Ishikawa (cell line): ENCODE measurements around the gene RBKS.

Experiments
- CEBPB ChIP-seq: IDR thresholded peaks from 2 replicates; pipeline ENCODE4 v1.6.1; 2012
- EGR1 ChIP-seq: IDR thresholded peaks from 2 replicates; pipeline ENCODE4 v1.6.1; 2012
- EP300 ChIP-seq: IDR thresholded peaks from 2 replicates; pipeline ENCODE4 v1.6.1; 2012; ENCODE audit warnings: borderline replicate concordance
- NFIC ChIP-seq: IDR thresholded peaks from 2 replicates; pipeline ENCODE4 v1.6.1; 2012
- RAD21 ChIP-seq: IDR thresholded peaks from 2 replicates; pipeline ENCODE4 v1.6.1; 2012; ENCODE audit warnings: low read depth
- TAF1 ChIP-seq: IDR thresholded peaks from 2 replicates; pipeline ENCODE4 v1.6.1; 2012; ENCODE audit warnings: low read depth, mild to moderate bottlenecking
- TCF12 ChIP-seq: IDR thresholded peaks from 2 replicates; pipeline ENCODE4 v1.6.1; 2012; ENCODE audit warnings: low read depth
- YY1 ChIP-seq: IDR thresholded peaks from 2 replicates; pipeline ENCODE4 v1.6.1; 2012; ENCODE audit warnings: low read depth
- TF ChIP-seq, protein P1 (sequence below): IDR thresholded peaks from 2 replicates; pipeline ENCODE4 v1.6.1; 2012
- TF ChIP-seq, protein P2 (sequence below): IDR thresholded peaks from 2 replicates; pipeline ENCODE4 v1.6.1; 2012; ENCODE audit warnings: low read depth, mild to moderate bottlenecking
- TF ChIP-seq, protein P3 (sequence below): IDR thresholded peaks from 2 replicates; pipeline ENCODE4 v1.6.1; 2012

DNA sequence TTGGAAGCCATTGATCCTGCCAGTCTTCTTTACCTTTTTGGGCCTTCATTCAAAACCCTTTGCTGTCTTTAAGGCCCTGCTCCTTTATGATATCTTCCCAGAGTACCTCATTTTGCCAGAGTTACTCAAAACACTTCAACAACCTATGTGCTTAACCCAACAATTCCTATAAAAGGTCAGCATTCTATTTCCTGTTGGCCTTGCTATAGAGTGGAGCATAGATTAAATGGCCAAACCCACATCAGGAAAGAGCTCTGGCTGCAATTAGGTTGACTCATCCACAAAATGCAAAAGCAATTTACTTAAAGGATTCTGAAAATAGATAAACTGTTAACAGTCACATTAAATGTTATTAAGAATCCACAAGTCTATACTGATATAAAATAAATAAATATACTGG, 97.4 kb downstream of the RBKS start:
- TF ChIP-seq TCF12 (no peak), RAD21 (no peak), EP300 (no peak), YY1 (no peak), TAF1 (no peak), CEBPB (no peak), NFIC (no peak), EGR1 (no peak)
- TF ChIP-seq, protein P1, sequence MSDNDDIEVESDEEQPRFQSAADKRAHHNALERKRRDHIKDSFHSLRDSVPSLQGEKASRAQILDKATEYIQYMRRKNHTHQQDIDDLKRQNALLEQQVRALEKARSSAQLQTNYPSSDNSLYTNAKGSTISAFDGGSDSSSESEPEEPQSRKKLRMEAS: no peak
- TF ChIP-seq, protein P2, sequence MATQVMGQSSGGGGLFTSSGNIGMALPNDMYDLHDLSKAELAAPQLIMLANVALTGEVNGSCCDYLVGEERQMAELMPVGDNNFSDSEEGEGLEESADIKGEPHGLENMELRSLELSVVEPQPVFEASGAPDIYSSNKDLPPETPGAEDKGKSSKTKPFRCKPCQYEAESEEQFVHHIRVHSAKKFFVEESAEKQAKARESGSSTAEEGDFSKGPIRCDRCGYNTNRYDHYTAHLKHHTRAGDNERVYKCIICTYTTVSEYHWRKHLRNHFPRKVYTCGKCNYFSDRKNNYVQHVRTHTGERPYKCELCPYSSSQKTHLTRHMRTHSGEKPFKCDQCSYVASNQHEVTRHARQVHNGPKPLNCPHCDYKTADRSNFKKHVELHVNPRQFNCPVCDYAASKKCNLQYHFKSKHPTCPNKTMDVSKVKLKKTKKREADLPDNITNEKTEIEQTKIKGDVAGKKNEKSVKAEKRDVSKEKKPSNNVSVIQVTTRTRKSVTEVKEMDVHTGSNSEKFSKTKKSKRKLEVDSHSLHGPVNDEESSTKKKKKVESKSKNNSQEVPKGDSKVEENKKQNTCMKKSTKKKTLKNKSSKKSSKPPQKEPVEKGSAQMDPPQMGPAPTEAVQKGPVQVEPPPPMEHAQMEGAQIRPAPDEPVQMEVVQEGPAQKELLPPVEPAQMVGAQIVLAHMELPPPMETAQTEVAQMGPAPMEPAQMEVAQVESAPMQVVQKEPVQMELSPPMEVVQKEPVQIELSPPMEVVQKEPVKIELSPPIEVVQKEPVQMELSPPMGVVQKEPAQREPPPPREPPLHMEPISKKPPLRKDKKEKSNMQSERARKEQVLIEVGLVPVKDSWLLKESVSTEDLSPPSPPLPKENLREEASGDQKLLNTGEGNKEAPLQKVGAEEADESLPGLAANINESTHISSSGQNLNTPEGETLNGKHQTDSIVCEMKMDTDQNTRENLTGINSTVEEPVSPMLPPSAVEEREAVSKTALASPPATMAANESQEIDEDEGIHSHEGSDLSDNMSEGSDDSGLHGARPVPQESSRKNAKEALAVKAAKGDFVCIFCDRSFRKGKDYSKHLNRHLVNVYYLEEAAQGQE: no peak
- TF ChIP-seq, protein P3, sequence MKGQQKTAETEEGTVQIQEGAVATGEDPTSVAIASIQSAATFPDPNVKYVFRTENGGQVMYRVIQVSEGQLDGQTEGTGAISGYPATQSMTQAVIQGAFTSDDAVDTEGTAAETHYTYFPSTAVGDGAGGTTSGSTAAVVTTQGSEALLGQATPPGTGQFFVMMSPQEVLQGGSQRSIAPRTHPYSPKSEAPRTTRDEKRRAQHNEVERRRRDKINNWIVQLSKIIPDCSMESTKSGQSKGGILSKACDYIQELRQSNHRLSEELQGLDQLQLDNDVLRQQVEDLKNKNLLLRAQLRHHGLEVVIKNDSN: no peak
